ENCODE results near the gene SENP8.

SENP8 gene

DNA sequence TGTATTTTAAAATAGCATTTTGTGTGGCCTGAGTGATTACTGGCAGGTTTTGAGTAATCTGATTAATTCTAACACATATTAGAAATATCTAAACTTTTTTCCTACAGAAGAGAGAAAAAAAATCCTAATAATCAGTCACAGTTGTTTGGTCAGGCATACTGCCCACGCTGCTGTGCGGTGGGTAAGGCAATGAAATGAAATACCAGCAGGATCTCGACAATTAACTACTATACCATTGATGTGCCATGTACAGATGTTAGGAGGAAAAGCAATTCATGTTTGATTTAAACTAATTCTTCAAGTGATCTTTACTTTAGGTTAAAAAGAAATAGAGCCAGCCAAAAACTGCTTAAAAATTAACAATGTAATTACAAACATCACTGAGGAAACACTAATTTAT lies 74.2 kb downstream of the SENP8 start:
- H3K4me3 ChIP-seq (ENCODE audit: low read depth, low read length), result no peak overlapping the region
- no peak for DNase-seq (ENCODE audit: low read depth)
- no peak for TF ChIP-seq CTCF (IDR thresholded peaks at IDR 0.05; ENCODE audit: control insufficient read depth, extremely low read depth, insufficient read depth)

Data from LNCaP clone FGC (cell line).